SK-N-SH (cell line): ENCODE results near the gene IZUMO1. TPM values are rescaled to one million over a fixed set of nuclear protein-coding genes. Genes with fewer than 3 reads are reported as not detected.
A peak's percentile ranks its signal among the peaks of the same experiment; 100 is the strongest.

Experiments
- CTCF ChIA-PET: fragments of 300-600, 350-600 bp; formaldehyde crosslinking; extraction: SDS; loops from one replicate; lab custom pipeline; 2021; lab: Yijun Ruan, JAX
- POLR2A ChIA-PET: fragments of 350-600 bp; sonication (Branson Sonifier 250); formaldehyde crosslinking; extraction: SDS; loops from one replicate; lab custom pipeline; 2020; ENCODE audit warnings: antibody characterized with exemption, inconsistent platforms; lab: Yijun Ruan, JAX
- DNase-seq: peaks from one replicate; pipeline ENCODE4 v3.0.0; 2012
- H2AFZ ChIP-seq: fragments of 200-600 bp; sonication (generic); 2 replicates; pipeline ENCODE4 v1.8.1; 2016; ENCODE audit warnings: antibody characterized with exemption, mild to moderate bottlenecking, low read depth
- H3F3A ChIP-seq: fragments of 200-600 bp; sonication (generic); replicated peaks from 2 replicates; pipeline ENCODE3; 2016; ENCODE audit warnings: antibody characterized with exemption, mild to moderate bottlenecking; ENCODE audit not compliant: insufficient read depth
- H3K27ac ChIP-seq, 2 experiments: fragments of 200-500 bp in 1 of 2; fragments of 200-600 bp in 1 of 2; sonication (Bioruptor generic) in 1 of 2; sonication (generic), shearing (Covaris generic) in 1 of 2; 2 replicates each; pipeline versions ENCODE4 v1.5.1 to v1.6.1; 2014 to 2016; ENCODE audit warnings: low read depth in 2 of 2, inconsistent platforms in 1 of 2, low read length in 1 of 2, mild to moderate bottlenecking in 1 of 2, mixed read lengths in 1 of 2
- H3K27me3 ChIP-seq: fragments of 200-600 bp; sonication (generic), shearing (Covaris generic); 2 replicates; pipeline ENCODE4 v1.6.1; 2016; ENCODE audit warnings: mixed run types; ENCODE audit not compliant: insufficient read depth
- H3K36me3 ChIP-seq, 2 experiments: fragments of 200-500 bp in 1 of 2; fragments of 200-600 bp in 1 of 2; sonication (Bioruptor generic) in 1 of 2; sonication (generic) in 1 of 2; replicated peaks in 1 of 2; 2 replicates each; pipeline versions ENCODE3 to v1.5.1; 2014 to 2016; ENCODE audit warnings: low read length in 1 of 2, mild to moderate bottlenecking in 1 of 2; ENCODE audit not compliant: insufficient read depth in 2 of 2, control insufficient read depth in 1 of 2
- H3K4me1 ChIP-seq, 2 experiments: fragments of 200-500 bp in 1 of 2; fragments of 200-600 bp in 1 of 2; sonication (Bioruptor generic) in 1 of 2; sonication (generic), shearing (Covaris generic) in 1 of 2; 2 replicates each; pipeline versions ENCODE4 v1.5.1 to v1.6.1; 2014 to 2016; ENCODE audit warnings: low read depth in 1 of 2, low read length in 1 of 2, mixed run types in 1 of 2; ENCODE audit not compliant: insufficient read depth in 2 of 2, control insufficient read depth in 1 of 2
- H3K4me2 ChIP-seq: fragments of 200-600 bp; sonication (generic), shearing (Covaris generic); 2 replicates; pipeline ENCODE4 v1.6.1; 2017; ENCODE audit warnings: mixed run types
- H3K4me3 ChIP-seq, 2 experiments: fragments of 200-500 bp in 1 of 2; fragments of 200-600 bp in 1 of 2; sonication (Bioruptor generic) in 1 of 2; sonication (generic), shearing (Covaris generic) in 1 of 2; 2 replicates each; pipeline versions ENCODE4 v1.5.1 to v1.8.1; 2014 to 2016; ENCODE audit warnings: low read depth in 2 of 2, inconsistent platforms in 1 of 2, low read length in 1 of 2, mild to moderate bottlenecking in 1 of 2, mixed read lengths in 1 of 2, moderate library complexity in 1 of 2
- H3K79me2 ChIP-seq: fragments of 200-600 bp; sonication (generic); 2 replicates; pipeline ENCODE4 v1.8.1; 2017; ENCODE audit warnings: mild to moderate bottlenecking; ENCODE audit not compliant: insufficient read depth
- H3K9ac ChIP-seq: fragments of 200-600 bp; sonication (generic); 2 replicates; pipeline ENCODE4 v1.6.1; 2017; ENCODE audit warnings: mixed run types
- H3K9me2 ChIP-seq: fragments of 200-600 bp; sonication (generic); 2 replicates; pipeline ENCODE4 v1.6.1; 2017; ENCODE audit warnings: mixed run types
- H3K9me3 ChIP-seq: fragments of 200-600 bp; sonication (generic); 2 replicates; pipeline ENCODE4 v1.6.1; 2017; ENCODE audit warnings: mixed run types, mild to moderate bottlenecking, moderate library complexity
- H4K20me1 ChIP-seq: fragments of 200-600 bp; sonication (generic); 2 replicates; pipeline ENCODE4 v1.6.1; 2017; ENCODE audit warnings: mild to moderate bottlenecking, mixed run types; ENCODE audit not compliant: insufficient read depth
- CHD2 ChIP-seq: fragments of 150-350 bp; IDR thresholded peaks from 2 replicates; pipeline ENCODE4 v1.6.1; 2018; ENCODE audit warnings: low read length; ENCODE audit not compliant: partially characterized antibody
- CTCF ChIP-seq: fragments of 200-600 bp; sonication (generic); IDR thresholded peaks from 2 replicates; pipeline ENCODE4 v1.6.1; 2017; ENCODE audit warnings: antibody characterized with exemption, mild to moderate bottlenecking, moderate library complexity
- ELF1 ChIP-seq: IDR thresholded peaks from 2 replicates; pipeline ENCODE4 v1.4.0; 2012
- EP300 ChIP-seq, 2 experiments: IDR thresholded peaks; 2 replicates each; pipeline versions ENCODE4 v1.4.0 to v1.6.1; 2012; ENCODE audit warnings: borderline replicate concordance in 1 of 2, low read depth in 1 of 2, low read length in 1 of 2
- EZH2phosphoT487 ChIP-seq: fragments of 200-600 bp; sonication (generic); IDR thresholded peaks from 2 replicates; pipeline ENCODE4 v1.6.1; 2017; ENCODE audit warnings: low read depth, mixed run types, mild to moderate bottlenecking, antibody characterized with exemption, moderate library complexity, borderline replicate concordance
- FOSL2 ChIP-seq: IDR thresholded peaks from 2 replicates; pipeline ENCODE4 v1.4.0; 2012; ENCODE audit warnings: low read depth, mild to moderate bottlenecking, moderate library complexity, borderline replicate concordance
- GABPA ChIP-seq: IDR thresholded peaks from 2 replicates; pipeline ENCODE4 v1.4.0; 2012; ENCODE audit warnings: low read depth, mild to moderate bottlenecking
- GATA2 ChIP-seq: sonication (generic); formaldehyde crosslinking; IDR thresholded peaks from 2 replicates; pipeline ENCODE4 v1.5.0; 2020; ENCODE audit warnings: mild to moderate bottlenecking, missing genetic modification reagents
- IRF3 ChIP-seq: fragments of 150-350 bp; IDR thresholded peaks from 2 replicates; pipeline ENCODE4 v1.6.1; 2016; ENCODE audit warnings: mild to moderate bottlenecking, low read depth, low read length
- JUND ChIP-seq: IDR thresholded peaks from 2 replicates; pipeline ENCODE4 v1.4.0; 2012
- MEF2A ChIP-seq: IDR thresholded peaks from 2 replicates; pipeline ENCODE4 v1.4.0; 2012; ENCODE audit warnings: low read depth, borderline replicate concordance
- MXI1 ChIP-seq: IDR thresholded peaks from 2 replicates; pipeline ENCODE4 v1.6.1; 2012; ENCODE audit warnings: mild to moderate bottlenecking, low read depth, low read length, improper control_type of control experiment
- NFIC ChIP-seq: IDR thresholded peaks from 2 replicates; pipeline ENCODE4 v1.4.0; 2012; ENCODE audit warnings: borderline replicate concordance
- PBX3 ChIP-seq: IDR thresholded peaks from 2 replicates; pipeline ENCODE4; 2012
- RAD21 ChIP-seq: IDR thresholded peaks from 2 replicates; pipeline ENCODE4 v1.6.1; 2012; ENCODE audit warnings: mild to moderate bottlenecking, low read length
- RCOR1 ChIP-seq: fragments of 150-350 bp; IDR thresholded peaks from 2 replicates; pipeline ENCODE4 v1.6.1; 2017; ENCODE audit warnings: antibody characterized with exemption, low read length
- RFX5 ChIP-seq: IDR thresholded peaks from 2 replicates; pipeline ENCODE4 v1.6.1; 2012; ENCODE audit warnings: mild to moderate bottlenecking, improper control_type of control experiment, low read length
- RXRA ChIP-seq: IDR thresholded peaks from 2 replicates; pipeline ENCODE4 v1.4.0; 2012; ENCODE audit warnings: low read depth, mild to moderate bottlenecking, borderline replicate concordance
- SIN3A ChIP-seq: IDR thresholded peaks from 2 replicates; pipeline ENCODE4 v1.6.1; 2012; ENCODE audit warnings: low read depth, mild to moderate bottlenecking, low read length, moderate library complexity, borderline replicate concordance
- SMC3 ChIP-seq: IDR thresholded peaks from 2 replicates; pipeline ENCODE4 v1.6.1; 2012; ENCODE audit warnings: low read depth, low read length, improper control_type of control experiment
- TCF12 ChIP-seq: IDR thresholded peaks from 2 replicates; pipeline ENCODE4 v1.4.0; 2012
- TEAD4 ChIP-seq: IDR thresholded peaks from 2 replicates; pipeline ENCODE4 v1.4.0; 2012; ENCODE audit warnings: mild to moderate bottlenecking, borderline replicate concordance; ENCODE audit not compliant: insufficient read depth
- USF1 ChIP-seq: IDR thresholded peaks from 2 replicates; pipeline ENCODE4 v1.4.0; 2012; ENCODE audit warnings: low read depth, borderline replicate concordance
- YY1 ChIP-seq: IDR thresholded peaks from 2 replicates; pipeline ENCODE4 v1.4.0; 2012; ENCODE audit warnings: low read depth, mild to moderate bottlenecking
- ZBTB33 ChIP-seq: IDR thresholded peaks from 2 replicates; pipeline ENCODE4 v1.4.0; 2012; ENCODE audit warnings: low read depth, borderline replicate concordance
- WGBS: methylation state at CpG from one replicate; pipeline ENCODE4 v1.1.6; 2017; ENCODE audit warnings: low lambda C conversion rate; 5-methylcytosine and 5-hydroxymethylcytosine counted together
- polyA plus RNA-seq, 3 experiments: library from polyadenylated mRNA; depleted of rRNA; stranded (reverse); fragments of >200 nt; gene quantifications; 2 replicates each; pipeline ENCODE4 v1.2.3, GENCODE V29; 2012

The IZUMO1 gene
- polyA plus RNA-seq, 1 of the 3 experiments (the other 2 are of a cell fraction), result 0.03 TPM

GRCh38 chr19:48720613-48721296, 26.0 kb downstream of the IZUMO1 start:
- Histone ChIP-seq H4K20me1 (no peaks in the 10 kb centered on the region), H3K27me3 (no peaks in the 10 kb centered on the region), H3K79me2 (no peaks in the 10 kb centered on the region), H2AFZ (peak overlapping the region; percentile 75; the same call in 1 of the 2 replicates), H3K4me3 (peak overlapping the region; percentile 62 to 68), H3K9ac (peak overlapping the region; percentile 84), H3K27ac (peak overlapping the region; percentile 87 to 88), H3K4me2 (peak overlapping the region; percentile 56), H3K9me3 (no peaks in the 10 kb centered on the region), H3F3A (peaks cover 9% of the 10 kb centered on the region), H3K9me2 (no peaks in the 10 kb centered on the region), H3K36me3 (no peaks in the 10 kb centered on the region), H3K4me1 (peaks cover 17 to 18% of the 10 kb centered on the region in 2 experiments; a peak in 3 of 4 replicates)
- DNase-seq, result peak; percentile 96
- POLR2A ChIA-PET, result interaction anchor here (0.7 to 1.7 kb wide), 3 partner anchors 18 to 91 kb away, joined by 3 to 9 read pairs (median 3); no protein-coding TSS in a partner anchor
- CTCF ChIA-PET, result interaction anchor here (0.6 to 2.6 kb wide), 5 partner anchors 18 to 147 kb away, joined by 3 to 13 read pairs (median 3); no protein-coding TSS in a partner anchor
- WGBS, result 2% methylated on average over 42 of the region's 42 CpGs
- TF ChIP-seq USF1 (peak; percentile 63; the same call in 1 of the 2 replicates), EP300 (IDR thresholded peaks at IDR 0.05; ENCODE audit: borderline replicate concordance in 1 of 2, low read depth in 1 of 2, low read length in 1 of 2) (no peak), RFX5 (no peak), IRF3 (peak; percentile 94), PBX3 (peak; percentile 95), RCOR1 (no peak), RXRA (no peak), CTCF (no peak), ELF1 (peak; percentile 57; the same call in 1 of the 2 replicates), ZBTB33 (peak; percentile 92), MXI1 (no peak), TCF12 (no peak), NFIC (no peak), SMC3 (no peak), TEAD4 (no peak), GABPA (no peak; the same call in 1 of the 2 replicates), SIN3A (no peak; the same call in 1 of the 2 replicates), CHD2 (peak; percentile 85), JUND (no peak), RAD21 (no peak), FOSL2 (no peak), YY1 (no peak), MEF2A (no peak), EZH2phosphoT487 (no peak), GATA2 (CRISPR knock-in tag) (no peak)
